Activated CD4-positive, alpha-beta T cell treated with anti-CD3 and anti-CD28 coated beads for 1 hour (primary cell): ENCODE data around the gene FANCL.
"Not testable (repeated sequence)": the region's sequence is repeated elsewhere in the genome, so short reads cannot be mapped to it uniquely, and the experiment has no call there.

Experiments
- DNase-seq: peaks from one replicate; pipeline ENCODE4 v3.0.0-alpha.2; 2020

The FANCL gene

GRCh38 chr2:58138396-58139030, 102.6 kb downstream of the FANCL start:
- no peak for DNase-seq

GRCh38 chr2:58137856-58138255, 103.3 kb downstream of the FANCL start:
- DNase-seq: no peak

GRCh38 chr2:58137221-58137620, 103.9 kb downstream of the FANCL start:
- no peak for DNase-seq

- DNase-seq: no peak
Measured at GRCh38 chr2:58135861-58136260, 105.3 kb downstream of the FANCL start.

GRCh38 chr2:58133395-58133794, 107.7 kb downstream of the FANCL start:
- no peak for DNase-seq

GRCh38 chr2:58131191-58132011, 109.7 kb downstream of the FANCL start:
- no peak for DNase-seq

GRCh38 chr2:58130238-58130637, 110.9 kb downstream of the FANCL start:
- no peak for DNase-seq

GRCh38 chr2:58127111-58127510, 114.0 kb downstream of the FANCL start:
- DNase-seq: no peak

GRCh38 chr2:58122540-58122939, 118.6 kb downstream of the FANCL start:
- no peak for DNase-seq

GRCh38 chr2:58122040-58122439, 119.1 kb downstream of the FANCL start:
- DNase-seq: no peak

- no peak for DNase-seq
Measured at GRCh38 chr2:58120626-58121229, 120.4 kb downstream of the FANCL start.

GRCh38 chr2:58113563-58113962, 127.6 kb downstream of the FANCL start:
- DNase-seq: not testable (repeated sequence)

GRCh38 chr2:58110765-58111164, 130.4 kb downstream of the FANCL start:
- DNase-seq: no peak

- no peak for DNase-seq
Measured at GRCh38 chr2:58109481-58109880, 131.6 kb downstream of the FANCL start.
